Endothelial cell of umbilical vein (primary cell): ENCODE measurements around the gene DHX36. TPM values are rescaled to one million over a fixed set of nuclear protein-coding genes. Genes with fewer than 3 reads are reported as not detected.

ENCODE experiments used
- BruUV-seq: library from RNA; stranded (reverse); fragments of 400-500 nt; replicated peaks from 2 replicates; lab custom pipeline; 2021; lab: Mats Ljungman, UMichigan
- CTCF ChIA-PET: fragments of 300-600, 350-600 bp; sonication (Branson Sonifier 250); formaldehyde crosslinking; loops from one replicate; lab custom pipeline; 2021; ENCODE audit warnings: antibody characterized with exemption, inconsistent platforms; lab: Charles Lee
- POLR2A ChIA-PET: fragments of 300-600, 350-600 bp; sonication (Branson Sonifier 250); formaldehyde crosslinking; loops from one replicate; lab custom pipeline; 2021; ENCODE audit warnings: antibody characterized with exemption, inconsistent platforms; lab: Charles Lee
- DNase-seq: peaks from one replicate; pipeline ENCODE4 v3.0.0-alpha.2; 2011; ENCODE audit warnings: low read depth, low spot score
- FAIRE-seq: peaks from 2 replicates; lab custom pipeline; 2011; peaks lifted over from hg19 to GRCh38; lab: Jason Lieb, UNC
- H2AFZ ChIP-seq: 2 replicates; pipeline ENCODE4 v1.6.0; 2012; ENCODE audit warnings: low read depth, low read length, control low read depth, inconsistent platforms
- H3K27ac ChIP-seq: 2 replicates; pipeline ENCODE4 v1.5.1; 2011; ENCODE audit warnings: low read depth, mild to moderate bottlenecking, control low read depth, low read length, moderate library complexity; ENCODE audit not compliant: insufficient read depth
- H3K27me3 ChIP-seq, 2 experiments: 2 replicates each; pipeline versions ENCODE4 v1.6.0 to v1.6.1; 2011; ENCODE audit warnings: low read length in 2 of 2, mixed read lengths in 1 of 2; ENCODE audit not compliant: control insufficient read depth in 2 of 2, insufficient read depth in 2 of 2
- H3K36me3 ChIP-seq, 2 experiments: 2 replicates in 1 of 2; 3 replicates in 1 of 2; pipeline ENCODE4 v1.5.1; 2011; ENCODE audit warnings: low read length in 2 of 2, mild to moderate bottlenecking in 1 of 2, moderate library complexity in 1 of 2; ENCODE audit not compliant: control insufficient read depth in 2 of 2, insufficient read depth in 2 of 2; ENCODE audit errors: extremely low read depth in 1 of 2
- H3K4me1 ChIP-seq: 3 replicates; pipeline ENCODE4 v1.5.1; 2011; ENCODE audit warnings: mild to moderate bottlenecking, low read length; ENCODE audit not compliant: control insufficient read depth, insufficient read depth; ENCODE audit errors: extremely low read depth
- H3K4me2 ChIP-seq: 2 replicates; pipeline ENCODE4 v1.6.1; 2011; ENCODE audit warnings: low read length, control low read depth, mixed read lengths; ENCODE audit not compliant: insufficient read depth
- H3K4me3 ChIP-seq, 3 experiments: fragments of 200-600 bp in 1 of 3; sonication (generic), shearing (Covaris generic) in 1 of 3; replicated peaks in 1 of 3; 2 replicates each; pipeline ENCODE4 v1.5.1; 2011 to 2016; ENCODE audit warnings: control low read depth in 3 of 3, low read length in 3 of 3, mild to moderate bottlenecking in 2 of 3, inconsistent platforms in 1 of 3, low read depth in 1 of 3, moderate library complexity in 1 of 3; ENCODE audit not compliant: insufficient read depth in 1 of 3
- H3K79me2 ChIP-seq: 2 replicates; pipeline ENCODE4 v1.6.0; 2012; ENCODE audit warnings: low read length, inconsistent platforms; ENCODE audit not compliant: control insufficient read depth, insufficient read depth
- H3K9ac ChIP-seq: replicated peaks from 2 replicates; pipeline ENCODE3; 2011; ENCODE audit warnings: low read length, control low read depth; ENCODE audit not compliant: insufficient read depth; ENCODE audit errors: extremely low read depth
- H3K9me1 ChIP-seq: replicated peaks from 3 replicates; pipeline ENCODE4 v1.6.0; 2011; ENCODE audit warnings: mild to moderate bottlenecking, low read length; ENCODE audit not compliant: control insufficient read depth, insufficient read depth; ENCODE audit errors: extremely low read depth
- H3K9me3 ChIP-seq: replicated peaks from 2 replicates; pipeline ENCODE4 v1.5.1; 2012; ENCODE audit warnings: low read length, inconsistent platforms; ENCODE audit not compliant: control insufficient read depth, insufficient read depth
- H4K20me1 ChIP-seq: replicated peaks from 2 replicates; pipeline ENCODE3; 2011; ENCODE audit warnings: mild to moderate bottlenecking, low read length; ENCODE audit not compliant: control insufficient read depth, insufficient read depth; ENCODE audit errors: extremely low read depth
- CTCF ChIP-seq, 2 donors: IDR thresholded peaks; 1 replicate in 1 of 2; 2 replicates in 1 of 2; pipeline ENCODE4 v1.5.1; 2011; ENCODE audit warnings: low read length in 2 of 2, mild to moderate bottlenecking in 2 of 2, moderate library complexity in 2 of 2, control low read depth in 1 of 2, inconsistent platforms in 1 of 2, low read depth in 1 of 2; ENCODE audit not compliant: insufficient read depth in 1 of 2; ENCODE audit errors: extremely low read depth in 1 of 2
- EZH2 ChIP-seq: IDR thresholded peaks from 2 replicates; pipeline ENCODE4 v1.6.1; 2012; ENCODE audit warnings: borderline replicate concordance, low read depth, mild to moderate bottlenecking, moderate library complexity, low read length, inconsistent platforms; ENCODE audit not compliant: severe bottlenecking
- FOS ChIP-seq: IDR thresholded peaks from 2 replicates; pipeline ENCODE4 v1.6.1; 2011; ENCODE audit warnings: mild to moderate bottlenecking, low read length, moderate library complexity, borderline replicate concordance; ENCODE audit not compliant: insufficient read depth
- GATA2 ChIP-seq: IDR thresholded peaks from 2 replicates; pipeline ENCODE4 v1.7.0; 2011; ENCODE audit warnings: low read depth, mild to moderate bottlenecking, moderate library complexity, mixed read lengths, low read length; ENCODE audit not compliant: insufficient read length, insufficient read depth
- JUN ChIP-seq: IDR thresholded peaks from 2 replicates; pipeline ENCODE4 v1.6.1; 2011; ENCODE audit warnings: borderline replicate concordance, low read depth; ENCODE audit not compliant: insufficient read length, insufficient read depth
- MAX ChIP-seq: IDR thresholded peaks from 2 replicates; pipeline ENCODE4 v1.6.1; 2011; ENCODE audit not compliant: insufficient read depth, insufficient read length
- MYC ChIP-seq: IDR thresholded peaks from one replicate; pipeline ENCODE4 v1.6.1; 2011; ENCODE audit warnings: mild to moderate bottlenecking, low read depth, low read length
- POLR2A ChIP-seq: IDR thresholded peaks from 2 replicates; pipeline ENCODE4 v1.6.1; 2012; ENCODE audit warnings: low read depth, mild to moderate bottlenecking, control low read depth, low read length
- POLR2AphosphoS5 ChIP-seq: IDR thresholded peaks from 2 replicates; pipeline ENCODE4 v1.6.1; 2012; ENCODE audit warnings: low read depth, mild to moderate bottlenecking, control low read depth, low read length, moderate library complexity; ENCODE audit not compliant: insufficient read depth
- dilution Hi-C: fragments of 300-500 bp; cut with MboI; formaldehyde crosslinking; loops from one replicate; pipeline ENCODE4 v1.15.0; 2019; ENCODE audit warnings: low sequenced_read_pairs; ENCODE audit not compliant: extremely low pct_ligation_motif_present
- intact Hi-C: fragments of 100-400 bp; cut with micrococcal nuclease; formaldehyde crosslinking; loops from one replicate; pipeline ENCODE4 v1.10.0; 2022
- polyA plus RNA-seq, 4 experiments: library from polyadenylated mRNA; depleted of rRNA in 3 of 4; stranded (reverse) in 3 of 4; unstranded in 1 of 4; fragments of >200 nt; gene quantifications; 2 replicates each; pipeline versions ENCODE4 v1.2.1 to v1.2.3, GENCODE V29; 2011 to 2012; ENCODE audit warnings: missing spikeins in 1 of 4
- total RNA-seq: library from RNA; stranded (reverse); gene quantifications from 2 replicates; pipeline ENCODE4 v1.2.3, GENCODE V29; 2021

Gene DHX36
- total and polyA plus RNA-seq, 2 donors (not counting 3 experiments of a cell fraction or from before 2014, with no cell fraction given) = 19.6 to 52.7 TPM

- Histone ChIP-seq H3K9me1 (no peaks in the 10 kb centered on the region), H3K9ac (no peak overlapping the region), H3K36me3 (no peaks in the 10 kb centered on the region), H3K4me3 (no peak overlapping the region), H4K20me1 (no peaks in the 10 kb centered on the region), H3K4me1 (no peaks in the 10 kb centered on the region), H3K27me3 (no peaks in the 10 kb centered on the region), H3K79me2 (no peaks in the 10 kb centered on the region), H3K4me2 (no peak overlapping the region), H3K27ac (no peak overlapping the region), H2AFZ (no peak overlapping the region), H3K9me3 (no peaks in the 10 kb centered on the region)
- no TSS peak for BruUV-seq
- intact Hi-C loops (no loop called here), dilution Hi-C loops (no loop called here)
- FAIRE-seq = no peak
- ChIA-PET CTCF (no interaction called here), POLR2A (no interaction called here)
- no peak for DNase-seq
- no peak for TF ChIP-seq GATA2
- no peak for TF ChIP-seq POLR2A
- no peak for TF ChIP-seq MAX
- no peak for TF ChIP-seq POLR2AphosphoS5
- no peak for TF ChIP-seq CTCF (IDR thresholded peaks at IDR 0.05; ENCODE audit: extremely low read depth in 1 of 2, insufficient read depth in 1 of 2, low read depth in 1 of 2, low read length in 2 of 2)
- no peak for TF ChIP-seq JUN
- TF ChIP-seq FOS = no peak
- TF ChIP-seq MYC = no peak
- no peak for TF ChIP-seq EZH2
Observed at GRCh38 chr3:154349223-154349622, 24.9 kb upstream of the DHX36 start.
